K562 (cell line): ENCODE measurements around the gene TFF2.

ENCODE experiments used
- NFIX ChIP-seq: fragments of 250-450 bp; sonication (Bioruptor Pico); IDR thresholded peaks from 2 replicates; pipeline ENCODE4 v1.4.0; 2020; ENCODE audit warnings: low read depth, mild to moderate bottlenecking, moderate library complexity
- NFYB ChIP-seq: IDR thresholded peaks from 2 replicates; pipeline ENCODE4 v1.6.1; 2011; ENCODE audit warnings: mild to moderate bottlenecking, moderate library complexity; ENCODE audit not compliant: insufficient read length; ENCODE audit errors: extremely low read depth
- POLR2AphosphoS5 ChIP-seq: IDR thresholded peaks from 2 replicates; pipeline ENCODE4 v1.6.1; 2011; ENCODE audit warnings: mild to moderate bottlenecking, low read depth, low read length, moderate library complexity; ENCODE audit not compliant: control insufficient read depth, insufficient read depth
- RHOXF2B ChIP-seq: fragments of 250-450 bp; sonication (Bioruptor Pico); conservative IDR thresholded peaks from 2 replicates; pipeline ENCODE4 v1.5.1; 2021
- SIX5 ChIP-seq, 2 experiments: IDR thresholded peaks; 2 replicates each; pipeline ENCODE4 v1.6.1; 2011; ENCODE audit warnings: low read length in 2 of 2, borderline replicate concordance in 1 of 2, low read depth in 1 of 2, mild to moderate bottlenecking in 1 of 2, moderate library complexity in 1 of 2; ENCODE audit not compliant: insufficient read depth in 1 of 2
- SMARCA5 ChIP-seq: fragments of 450-650 bp; IDR thresholded peaks from 2 replicates; pipeline ENCODE4 v1.6.1; 2016
- TCF7L2 ChIP-seq: fragments of 150-350 bp; IDR thresholded peaks from 2 replicates; pipeline ENCODE4 v1.6.1; 2016; ENCODE audit warnings: low read depth, mild to moderate bottlenecking, low read length, moderate library complexity
- YY1 ChIP-seq, 3 experiments: IDR thresholded peaks; 2 replicates each; pipeline ENCODE4 v1.6.1; 2011; ENCODE audit warnings: low read length in 2 of 3, mild to moderate bottlenecking in 2 of 3, moderate library complexity in 2 of 3, borderline replicate concordance in 1 of 3, control low read depth in 1 of 3, low read depth in 1 of 3; ENCODE audit not compliant: insufficient read depth in 3 of 3, insufficient replicate concordance in 2 of 3, control insufficient read depth in 1 of 3, insufficient read length in 1 of 3; ENCODE audit errors: extremely low read depth in 1 of 3
- TF ChIP-seq, protein P1 (sequence below), 3 experiments: fragments of 200-800 bp in 1 of 3; sonication (Bioruptor generic) in 1 of 3; sonication (generic) in 1 of 3; formaldehyde crosslinking in 1 of 3; IDR thresholded peaks; 2 replicates each; pipeline versions ENCODE4 v1.6.1 to v1.8.0; 2016 to 2022; ENCODE audit warnings: mild to moderate bottlenecking in 2 of 3, missing compliant biosample characterization in 2 of 3, missing genetic modification characterization in 2 of 3, missing genetic modification reagents in 1 of 3
- TF ChIP-seq, protein P2 (sequence below), 3 experiments: IDR thresholded peaks in 2 of 3; conservative IDR thresholded peaks in 1 of 3; 2 replicates each; pipeline ENCODE4 v1.5.1; 2011 to 2012; ENCODE audit warnings: low read length in 3 of 3, mild to moderate bottlenecking in 3 of 3, control low read depth in 2 of 3, improper control_type of control experiment in 1 of 3, inconsistent platforms in 1 of 3, low read depth in 1 of 3, mixed read lengths in 1 of 3, moderate library complexity in 1 of 3; ENCODE audit not compliant: insufficient read depth in 2 of 3
- TF ChIP-seq, protein P3 (sequence below): IDR thresholded peaks from 2 replicates; pipeline ENCODE4 v1.6.1; 2016; ENCODE audit warnings: missing genetic modification characterization, missing compliant biosample characterization
- TF ChIP-seq, protein P4 (sequence below), 2 experiments: fragments of 450-650 bp; formaldehyde crosslinking in 1 of 2; IDR thresholded peaks; 2 replicates each; pipeline versions ENCODE4 v1.4.0 to v1.6.1; 2014 to 2020; ENCODE audit warnings: mild to moderate bottlenecking in 2 of 2, borderline replicate concordance in 1 of 2, low read depth in 1 of 2

DNA sequence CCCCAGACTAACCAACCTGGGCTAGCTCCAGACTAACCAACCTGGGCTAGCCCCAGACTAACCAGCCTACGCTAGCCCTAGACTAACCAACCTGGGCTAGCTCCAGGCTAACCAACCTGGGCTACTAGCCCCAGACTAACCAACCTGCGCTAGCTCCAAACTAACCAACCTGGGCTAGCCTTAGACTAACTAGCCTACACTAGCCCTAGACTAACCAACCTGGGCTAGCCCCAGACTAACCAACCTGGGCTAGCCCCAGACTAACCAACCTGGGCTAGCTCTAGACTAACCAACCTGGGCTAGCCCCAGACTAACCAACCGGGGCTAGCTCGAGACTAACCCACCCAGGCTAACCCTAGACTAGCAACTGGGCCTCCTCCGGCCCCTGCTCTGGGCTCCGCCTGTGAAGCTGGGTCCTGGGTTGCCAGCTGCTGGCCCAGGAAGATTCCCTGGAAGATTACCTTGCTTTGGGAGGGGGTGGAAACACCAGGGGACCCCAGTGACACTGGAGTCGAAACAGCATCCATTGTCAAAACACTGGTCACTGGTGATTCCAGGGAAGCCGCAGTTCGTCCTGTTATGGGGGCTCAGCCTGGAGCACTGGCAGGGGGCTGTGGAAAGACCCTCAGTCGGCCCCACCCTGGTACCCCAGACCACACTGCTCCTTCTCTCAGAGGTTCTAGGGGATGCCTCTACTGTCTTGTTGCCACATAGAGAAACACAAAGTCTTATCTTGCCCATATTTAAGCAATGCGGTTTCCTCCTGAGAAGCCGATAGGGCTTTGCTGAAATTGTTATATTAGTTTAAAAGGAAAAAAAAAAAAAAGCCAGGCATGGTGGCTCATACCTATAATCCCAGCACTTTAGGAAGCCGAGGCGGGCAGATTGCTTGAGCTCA lies 1.1 kb downstream of the TFF2 start:
- TF ChIP-seq, protein P1, sequence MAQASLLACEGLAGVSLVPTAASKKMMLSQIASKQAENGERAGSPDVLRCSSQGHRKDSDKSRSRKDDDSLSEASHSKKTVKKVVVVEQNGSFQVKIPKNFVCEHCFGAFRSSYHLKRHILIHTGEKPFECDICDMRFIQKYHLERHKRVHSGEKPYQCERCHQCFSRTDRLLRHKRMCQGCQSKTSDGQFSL (CRISPR knock-in tag; IDR thresholded peaks at IDR 0.05): no peak
- TF ChIP-seq, protein P1 (tag; IDR thresholded peaks at IDR 0.05): no peak
- TF ChIP-seq, protein P2, sequence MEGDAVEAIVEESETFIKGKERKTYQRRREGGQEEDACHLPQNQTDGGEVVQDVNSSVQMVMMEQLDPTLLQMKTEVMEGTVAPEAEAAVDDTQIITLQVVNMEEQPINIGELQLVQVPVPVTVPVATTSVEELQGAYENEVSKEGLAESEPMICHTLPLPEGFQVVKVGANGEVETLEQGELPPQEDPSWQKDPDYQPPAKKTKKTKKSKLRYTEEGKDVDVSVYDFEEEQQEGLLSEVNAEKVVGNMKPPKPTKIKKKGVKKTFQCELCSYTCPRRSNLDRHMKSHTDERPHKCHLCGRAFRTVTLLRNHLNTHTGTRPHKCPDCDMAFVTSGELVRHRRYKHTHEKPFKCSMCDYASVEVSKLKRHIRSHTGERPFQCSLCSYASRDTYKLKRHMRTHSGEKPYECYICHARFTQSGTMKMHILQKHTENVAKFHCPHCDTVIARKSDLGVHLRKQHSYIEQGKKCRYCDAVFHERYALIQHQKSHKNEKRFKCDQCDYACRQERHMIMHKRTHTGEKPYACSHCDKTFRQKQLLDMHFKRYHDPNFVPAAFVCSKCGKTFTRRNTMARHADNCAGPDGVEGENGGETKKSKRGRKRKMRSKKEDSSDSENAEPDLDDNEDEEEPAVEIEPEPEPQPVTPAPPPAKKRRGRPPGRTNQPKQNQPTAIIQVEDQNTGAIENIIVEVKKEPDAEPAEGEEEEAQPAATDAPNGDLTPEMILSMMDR (IDR thresholded peaks at IDR 0.05 in 2 of 3, conservative IDR thresholded peaks at IDR 0.05 in 1 of 3; ENCODE audit: insufficient read depth in 2 of 3, low read depth in 1 of 3, low read length in 3 of 3): no peak
- TF ChIP-seq, protein P3, sequence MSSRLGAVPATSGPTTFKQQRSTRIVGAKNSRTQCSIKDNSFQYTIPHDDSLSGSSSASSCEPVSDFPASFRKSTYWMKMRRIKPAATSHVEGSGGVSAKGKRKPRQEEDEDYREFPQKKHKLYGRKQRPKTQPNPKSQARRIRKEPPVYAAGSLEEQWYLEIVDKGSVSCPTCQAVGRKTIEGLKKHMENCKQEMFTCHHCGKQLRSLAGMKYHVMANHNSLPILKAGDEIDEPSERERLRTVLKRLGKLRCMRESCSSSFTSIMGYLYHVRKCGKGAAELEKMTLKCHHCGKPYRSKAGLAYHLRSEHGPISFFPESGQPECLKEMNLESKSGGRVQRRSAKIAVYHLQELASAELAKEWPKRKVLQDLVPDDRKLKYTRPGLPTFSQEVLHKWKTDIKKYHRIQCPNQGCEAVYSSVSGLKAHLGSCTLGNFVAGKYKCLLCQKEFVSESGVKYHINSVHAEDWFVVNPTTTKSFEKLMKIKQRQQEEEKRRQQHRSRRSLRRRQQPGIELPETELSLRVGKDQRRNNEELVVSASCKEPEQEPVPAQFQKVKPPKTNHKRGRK (tag): no peak
- TF ChIP-seq RHOXF2B (CRISPR knock-in tag): no peak
- TF ChIP-seq NFYB: no peak
- TF ChIP-seq, protein P4, sequence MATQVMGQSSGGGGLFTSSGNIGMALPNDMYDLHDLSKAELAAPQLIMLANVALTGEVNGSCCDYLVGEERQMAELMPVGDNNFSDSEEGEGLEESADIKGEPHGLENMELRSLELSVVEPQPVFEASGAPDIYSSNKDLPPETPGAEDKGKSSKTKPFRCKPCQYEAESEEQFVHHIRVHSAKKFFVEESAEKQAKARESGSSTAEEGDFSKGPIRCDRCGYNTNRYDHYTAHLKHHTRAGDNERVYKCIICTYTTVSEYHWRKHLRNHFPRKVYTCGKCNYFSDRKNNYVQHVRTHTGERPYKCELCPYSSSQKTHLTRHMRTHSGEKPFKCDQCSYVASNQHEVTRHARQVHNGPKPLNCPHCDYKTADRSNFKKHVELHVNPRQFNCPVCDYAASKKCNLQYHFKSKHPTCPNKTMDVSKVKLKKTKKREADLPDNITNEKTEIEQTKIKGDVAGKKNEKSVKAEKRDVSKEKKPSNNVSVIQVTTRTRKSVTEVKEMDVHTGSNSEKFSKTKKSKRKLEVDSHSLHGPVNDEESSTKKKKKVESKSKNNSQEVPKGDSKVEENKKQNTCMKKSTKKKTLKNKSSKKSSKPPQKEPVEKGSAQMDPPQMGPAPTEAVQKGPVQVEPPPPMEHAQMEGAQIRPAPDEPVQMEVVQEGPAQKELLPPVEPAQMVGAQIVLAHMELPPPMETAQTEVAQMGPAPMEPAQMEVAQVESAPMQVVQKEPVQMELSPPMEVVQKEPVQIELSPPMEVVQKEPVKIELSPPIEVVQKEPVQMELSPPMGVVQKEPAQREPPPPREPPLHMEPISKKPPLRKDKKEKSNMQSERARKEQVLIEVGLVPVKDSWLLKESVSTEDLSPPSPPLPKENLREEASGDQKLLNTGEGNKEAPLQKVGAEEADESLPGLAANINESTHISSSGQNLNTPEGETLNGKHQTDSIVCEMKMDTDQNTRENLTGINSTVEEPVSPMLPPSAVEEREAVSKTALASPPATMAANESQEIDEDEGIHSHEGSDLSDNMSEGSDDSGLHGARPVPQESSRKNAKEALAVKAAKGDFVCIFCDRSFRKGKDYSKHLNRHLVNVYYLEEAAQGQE (IDR thresholded peaks at IDR 0.05; ENCODE audit: borderline replicate concordance): no peak
- TF ChIP-seq, protein P4 (CRISPR knock-in tag; IDR thresholded peaks at IDR 0.05; ENCODE audit: low read depth): no peak
- TF ChIP-seq SMARCA5: no peak
- no peak for TF ChIP-seq SIX5 (IDR thresholded peaks at IDR 0.05; ENCODE audit: borderline replicate concordance in 1 of 2, insufficient read depth in 1 of 2, low read depth in 1 of 2, low read length in 2 of 2)
- TF ChIP-seq YY1 (IDR thresholded peaks at IDR 0.05; ENCODE audit: borderline replicate concordance in 1 of 3, control insufficient read depth in 1 of 3, extremely low read depth in 1 of 3, insufficient read depth in 3 of 3, insufficient read length in 1 of 3, insufficient replicate concordance in 2 of 3, low read depth in 1 of 3, low read length in 2 of 3): no peak
- TF ChIP-seq NFIX: no peak
- TF ChIP-seq POLR2AphosphoS5: no peak
- TF ChIP-seq TCF7L2: no peak
